ENCODE data around the gene CWC25. TPM values are rescaled to one million over a fixed set of nuclear protein-coding genes. Genes with fewer than 3 reads are reported as not detected.
A peak's percentile ranks its signal among the peaks of the same experiment; 100 is the strongest.

The CWC25 gene
- 1 to 10 TPM; 9.0 to 9.5 TPM for total RNA-seq

GRCh38 chr17:38824899-38825761 lies at the start of gene CWC25:
Gene CWC25 (minus strand): TSS chr17:38825321. CDS start chr17:38825183, 138 bp downstream.
- peak; percentile 99 for DNase-seq (ENCODE audit: low spot score)
- peak in 1 of 2 donors; percentile 16 for TF ChIP-seq CTCF (IDR thresholded peaks at IDR 0.05)

DNA sequence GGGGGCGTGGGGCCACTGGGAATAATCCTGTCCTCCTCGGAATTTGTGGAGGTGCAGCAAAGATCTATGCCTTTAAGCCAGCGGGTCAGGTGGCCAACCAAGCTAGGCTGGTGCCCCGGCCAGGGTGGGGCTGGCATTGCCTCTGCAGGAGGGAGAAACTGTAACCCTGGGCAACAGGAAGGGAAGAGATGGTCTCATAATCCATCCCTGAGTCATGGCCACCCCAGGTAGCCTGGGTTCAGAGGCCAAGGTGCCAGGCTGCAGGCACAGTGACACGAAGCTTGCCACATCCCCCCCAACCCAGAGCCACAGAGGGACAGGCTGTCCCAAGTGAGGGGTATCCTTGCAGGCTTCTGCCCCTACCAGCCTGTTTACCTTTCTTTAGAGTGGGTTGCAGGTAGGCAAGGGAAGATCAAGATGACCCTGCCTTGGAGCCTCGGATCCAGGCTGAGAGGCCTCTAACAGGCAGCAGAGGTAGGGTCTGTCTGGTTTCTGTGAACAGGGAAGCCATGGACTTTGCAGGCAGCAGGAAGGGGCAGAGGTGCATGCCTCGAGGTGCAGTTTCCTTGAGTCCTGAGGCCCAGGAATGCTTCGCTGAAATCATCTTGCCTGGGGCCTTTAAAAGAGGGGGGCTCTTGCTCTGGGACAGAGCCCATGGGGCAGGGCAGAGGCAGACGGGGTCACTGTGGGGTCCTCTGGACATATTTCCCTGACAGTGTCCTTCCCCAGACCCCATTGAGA lies 48.7 kb upstream of the CWC25 start:
- no peak for TF ChIP-seq CTCF (IDR thresholded peaks at IDR 0.05)
- Histone ChIP-seq H3K9me3 (no peaks in the 10 kb centered on the region), H3K4me3 (peak overlapping the region in 1 of 2 donors; percentile 94), H3K27ac (peak overlapping the region; percentile 63 to 96), H3K4me1 (peaks cover 0 to 79% of the 10 kb centered on the region in 2 donors), H3K36me3 (peaks cover 10% of the 10 kb centered on the region), H3K27me3 (no peaks in the 10 kb centered on the region)
- DNase-seq (ENCODE audit: low spot score), result no peak

More at GRCh38 chr17:38824899-38825761, at the start of gene CWC25:
- no peaks in the 10 kb centered on the region for H3K27me3 ChIP-seq
- no peaks in the 10 kb centered on the region for H3K9me3 ChIP-seq
- peak within 1 kb of the TSS; percentile 97 to 98 for H3K27ac ChIP-seq
- H3K4me1 ChIP-seq, result peaks cover 0 to 18% of the 10 kb centered on the region in 2 donors
- peaks cover 9% of the 10 kb centered on the region for H3K36me3 ChIP-seq
- peak within 1 kb of the TSS; percentile 85 to 98 for H3K4me3 ChIP-seq

GRCh38 chr17:38872671-38873385 lies 47.7 kb upstream of the CWC25 start:
- H3K4me3 ChIP-seq, result peak overlapping the region in 1 of 2 donors; percentile 94
- H3K36me3 ChIP-seq, result peaks cover under 1% of the 10 kb centered on the region
- no peak for TF ChIP-seq CTCF (IDR thresholded peaks at IDR 0.05)
- DNase-seq (ENCODE audit: low spot score), result no peak
- H3K27me3 ChIP-seq, result no peaks in the 10 kb centered on the region
- H3K4me1 ChIP-seq, result peaks cover 0 to 79% of the 10 kb centered on the region in 2 donors
- peak overlapping the region; percentile 95 to 96 for H3K27ac ChIP-seq
- no peaks in the 10 kb centered on the region for H3K9me3 ChIP-seq

- no peaks in the 10 kb centered on the region for H3K36me3 ChIP-seq
- no peaks in the 10 kb centered on the region for H3K9me3 ChIP-seq
- peaks cover 0 to 74% of the 10 kb centered on the region in 2 donors for H3K4me1 ChIP-seq
- H3K27ac ChIP-seq, result peak overlapping the region; percentile 95 to 96
- TF ChIP-seq CTCF (IDR thresholded peaks at IDR 0.05), result no peak
- peak overlapping the region; percentile 94 to 98 for H3K4me3 ChIP-seq
- no peaks in the 10 kb centered on the region for H3K27me3 ChIP-seq
- DNase-seq (ENCODE audit: low spot score), result peak; percentile 57
Observed at GRCh38 chr17:38872027-38872511, 46.9 kb upstream of the CWC25 start.

DNA sequence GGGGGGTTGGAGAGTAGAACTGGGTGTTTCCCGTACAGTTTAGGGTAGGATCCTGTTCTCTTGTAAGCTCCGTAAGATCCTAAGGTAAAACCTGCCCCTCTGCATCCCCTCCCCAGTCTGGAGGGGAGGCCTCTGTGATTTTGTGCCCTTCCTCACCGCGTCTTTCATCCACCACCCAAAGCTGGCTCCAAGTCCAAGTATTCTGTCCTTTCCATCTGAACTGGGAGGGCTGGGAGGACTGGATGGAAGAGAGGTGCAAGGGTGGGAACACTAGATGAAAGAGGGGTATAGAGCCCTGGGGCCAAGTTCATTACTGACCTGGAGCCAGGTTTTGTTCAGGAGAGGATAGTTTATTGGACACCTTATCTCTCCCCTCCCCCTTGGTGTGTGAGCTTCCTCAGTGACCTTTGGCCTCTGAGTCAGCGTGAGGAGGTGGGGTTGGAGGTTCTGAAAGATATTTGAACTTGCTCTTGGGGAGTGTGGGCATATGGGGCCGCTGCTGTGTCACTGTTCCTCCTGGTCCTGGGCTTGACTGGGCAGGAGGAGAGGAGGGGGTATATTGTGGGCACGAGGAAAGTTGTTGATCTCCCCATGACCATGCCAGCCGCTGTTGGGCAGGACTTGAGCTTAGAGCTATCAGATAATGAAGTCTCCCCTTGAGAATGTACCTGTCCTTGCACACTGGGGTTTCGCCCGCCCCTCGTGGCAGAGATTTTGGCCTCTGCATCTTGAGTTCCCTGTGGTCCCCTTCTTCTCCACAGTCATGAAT lies 46.3 kb upstream of the CWC25 start:
- Histone ChIP-seq H3K27ac (peak overlapping the region; percentile 95 to 96), H3K36me3 (no peaks in the 10 kb centered on the region), H3K4me1 (peaks cover 0 to 70% of the 10 kb centered on the region in 2 donors), H3K4me3 (peak overlapping the region; percentile 94 to 98), H3K27me3 (no peaks in the 10 kb centered on the region), H3K9me3 (no peaks in the 10 kb centered on the region)
- DNase-seq (ENCODE audit: low spot score), result peak; percentile 81
- TF ChIP-seq CTCF (IDR thresholded peaks at IDR 0.05), result peak in 1 of 2 donors; percentile 19
